Nephron (organoid): ENCODE measurements around the gene TEX35.

Source experiments
- H3K27ac Mint-ChIP-seq, 3 experiments: 2 replicates each; pipeline ENCODE4 v1.8.0; 2020; ENCODE audit warnings: mixed read lengths in 3 of 3, mild to moderate bottlenecking in 2 of 3, moderate library complexity in 1 of 3
- H3K27me3 Mint-ChIP-seq: 2 replicates; pipeline ENCODE4 v1.8.0; 2021; ENCODE audit warnings: low read depth, mild to moderate bottlenecking, moderate library complexity, mixed read lengths
- H3K36me3 Mint-ChIP-seq: 2 replicates; pipeline ENCODE4 v1.8.0; 2020; ENCODE audit warnings: low read depth, mixed read lengths
- H3K4me1 Mint-ChIP-seq: 2 replicates; pipeline ENCODE4 v1.8.0; 2020; ENCODE audit warnings: mixed read lengths
- H3K4me3 Mint-ChIP-seq, 3 experiments: 2 replicates each; pipeline ENCODE4 v1.8.0; 2020; ENCODE audit warnings: mild to moderate bottlenecking in 3 of 3, mixed read lengths in 3 of 3, moderate library complexity in 2 of 3
- H3K9me3 Mint-ChIP-seq: 2 replicates; pipeline ENCODE4 v1.8.0; 2020; ENCODE audit warnings: mixed read lengths
- CTCF ChIP-seq, 3 experiments: fragments of 200-600 bp; sonication (generic); IDR thresholded peaks; one replicate each; pipeline ENCODE4 v1.5.0; 2021; ENCODE audit warnings: antibody characterized with exemption in 3 of 3; ENCODE audit not compliant: unreplicated experiment in 3 of 3

The TEX35 gene

GRCh38 chr1:178472531-178472930 lies 40.4 kb upstream of the TEX35 start:
- Mint-ChIP-seq H3K27me3 (no peaks in the 10 kb centered on the region), H3K36me3 (peaks cover 26% of the 10 kb centered on the region), H3K4me1 (peaks cover 21% of the 10 kb centered on the region), H3K9me3 (no peaks in the 10 kb centered on the region), H3K27ac (peak overlapping the region in 2 of 3 experiments; percentile 9 to 93), H3K4me3 (no peak overlapping the region)
- no peak for TF ChIP-seq CTCF (IDR thresholded peaks at IDR 0.05; ENCODE audit: unreplicated experiment in 3 of 3)

- H3K27me3 Mint-ChIP-seq: no peaks in the 10 kb centered on the region
- H3K4me3 Mint-ChIP-seq: no peak overlapping the region
- TF ChIP-seq CTCF (IDR thresholded peaks at IDR 0.05; ENCODE audit: unreplicated experiment in 3 of 3): no peak
- H3K27ac Mint-ChIP-seq: peak overlapping the region; percentile 29 to 74 (median 30)
- H3K36me3 Mint-ChIP-seq: peaks cover 26% of the 10 kb centered on the region
- H3K4me1 Mint-ChIP-seq: peaks cover 7% of the 10 kb centered on the region
- no peaks in the 10 kb centered on the region for H3K9me3 Mint-ChIP-seq
Observed at GRCh38 chr1:178477373-178477772, 35.5 kb upstream of the TEX35 start.

- H3K27me3 Mint-ChIP-seq: no peaks in the 10 kb centered on the region
- no peak for TF ChIP-seq CTCF (IDR thresholded peaks at IDR 0.05; ENCODE audit: unreplicated experiment in 3 of 3)
- no peak overlapping the region for H3K4me3 Mint-ChIP-seq
- H3K4me1 Mint-ChIP-seq: peaks cover 6% of the 10 kb centered on the region
- H3K9me3 Mint-ChIP-seq: no peaks in the 10 kb centered on the region
- H3K27ac Mint-ChIP-seq: peak overlapping the region; percentile 1 to 74 (median 48)
- peaks cover 22% of the 10 kb centered on the region for H3K36me3 Mint-ChIP-seq
Observed at GRCh38 chr1:178477841-178478240, 35.1 kb upstream of the TEX35 start.

GRCh38 chr1:178483251-178483957 lies 29.5 kb upstream of the TEX35 start:
- H3K36me3 Mint-ChIP-seq: peaks cover 7% of the 10 kb centered on the region

GRCh38 chr1:178484698-178485225 lies 28.1 kb upstream of the TEX35 start:
- Mint-ChIP-seq H3K36me3 (peaks cover 7% of the 10 kb centered on the region), H3K27me3 (no peaks in the 10 kb centered on the region), H3K4me1 (peaks cover 5% of the 10 kb centered on the region), H3K27ac (no peak overlapping the region), H3K4me3 (no peak overlapping the region), H3K9me3 (no peaks in the 10 kb centered on the region)
- no peak for TF ChIP-seq CTCF (IDR thresholded peaks at IDR 0.05; ENCODE audit: unreplicated experiment in 3 of 3)

More at GRCh38 chr1:178483251-178483957, 29.5 kb upstream of the TEX35 start:
- peak overlapping the region in 1 of 3 experiments; percentile 15 for H3K27ac Mint-ChIP-seq
- H3K4me1 Mint-ChIP-seq: peaks cover 5% of the 10 kb centered on the region
- no peaks in the 10 kb centered on the region for H3K9me3 Mint-ChIP-seq
- TF ChIP-seq CTCF (IDR thresholded peaks at IDR 0.05; ENCODE audit: unreplicated experiment in 3 of 3): no peak
- no peaks in the 10 kb centered on the region for H3K27me3 Mint-ChIP-seq
- H3K4me3 Mint-ChIP-seq: no peak overlapping the region

- Mint-ChIP-seq H3K27ac (peak overlapping the region in 1 of 3 experiments; percentile 5), H3K9me3 (no peaks in the 10 kb centered on the region), H3K4me3 (no peak overlapping the region), H3K36me3 (peaks cover 4% of the 10 kb centered on the region), H3K4me1 (peaks cover 5% of the 10 kb centered on the region), H3K27me3 (peaks cover 4% of the 10 kb centered on the region)
- no peak for TF ChIP-seq CTCF (IDR thresholded peaks at IDR 0.05; ENCODE audit: unreplicated experiment in 3 of 3)
Observed at GRCh38 chr1:178485541-178485981, 27.3 kb upstream of the TEX35 start.
